Stimulated activated CD8-positive, alpha-beta memory T cell treated with anti-CD3 and anti-CD28 coated beads, Interleukin-2, amount 100 ng/mL, for 48 hours (primary cell): ENCODE measurements around the gene ADIRF.

Experiments
- DNase-seq, 2 donors: peaks; one replicate each; pipeline ENCODE4 v3.0.0-alpha.2; 2020; ENCODE audit warnings: low read depth in 2 of 2

The ADIRF gene

DNA sequence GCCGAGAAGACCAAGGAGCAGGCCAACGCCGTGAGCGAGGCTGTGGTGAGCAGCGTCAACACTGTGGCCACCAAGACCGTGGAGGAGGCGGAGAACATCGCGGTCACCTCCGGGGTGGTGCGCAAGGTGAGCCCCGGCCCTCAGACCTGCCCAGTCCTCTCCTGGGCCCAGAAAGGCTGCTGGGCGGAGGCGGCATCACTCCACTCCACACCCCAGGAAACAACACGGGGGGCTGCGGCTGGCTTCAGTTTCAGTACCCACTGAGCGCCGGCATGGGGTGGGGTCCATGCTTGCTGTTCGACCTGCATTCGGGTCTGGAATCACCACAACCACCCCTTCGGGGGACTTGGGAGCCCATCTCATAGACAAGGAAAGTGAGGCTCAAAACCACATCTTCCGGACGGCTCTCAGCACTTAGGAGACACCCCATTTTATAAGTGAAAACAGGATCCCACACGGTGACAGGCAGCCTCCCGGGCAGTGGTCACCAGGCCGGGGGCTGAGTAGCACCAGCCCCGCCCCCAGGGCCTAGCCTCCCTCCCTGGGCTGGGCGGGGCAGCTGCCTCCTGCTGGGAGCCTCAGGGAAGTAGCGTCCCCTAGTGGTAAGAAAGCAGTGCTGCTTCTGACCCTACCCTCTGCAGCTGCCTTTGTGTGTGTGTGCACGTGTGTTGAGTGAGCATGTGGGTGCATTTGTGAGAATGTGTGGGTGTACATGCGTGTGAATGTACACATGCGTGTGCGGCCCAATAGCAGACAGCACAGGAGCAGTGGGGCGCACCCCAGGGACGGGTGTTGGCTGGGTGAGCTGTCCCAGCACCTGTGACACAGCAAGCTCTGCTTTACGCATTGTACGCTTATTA is 8.0 kb upstream of the ADIRF start:
- no peak for DNase-seq

DNA sequence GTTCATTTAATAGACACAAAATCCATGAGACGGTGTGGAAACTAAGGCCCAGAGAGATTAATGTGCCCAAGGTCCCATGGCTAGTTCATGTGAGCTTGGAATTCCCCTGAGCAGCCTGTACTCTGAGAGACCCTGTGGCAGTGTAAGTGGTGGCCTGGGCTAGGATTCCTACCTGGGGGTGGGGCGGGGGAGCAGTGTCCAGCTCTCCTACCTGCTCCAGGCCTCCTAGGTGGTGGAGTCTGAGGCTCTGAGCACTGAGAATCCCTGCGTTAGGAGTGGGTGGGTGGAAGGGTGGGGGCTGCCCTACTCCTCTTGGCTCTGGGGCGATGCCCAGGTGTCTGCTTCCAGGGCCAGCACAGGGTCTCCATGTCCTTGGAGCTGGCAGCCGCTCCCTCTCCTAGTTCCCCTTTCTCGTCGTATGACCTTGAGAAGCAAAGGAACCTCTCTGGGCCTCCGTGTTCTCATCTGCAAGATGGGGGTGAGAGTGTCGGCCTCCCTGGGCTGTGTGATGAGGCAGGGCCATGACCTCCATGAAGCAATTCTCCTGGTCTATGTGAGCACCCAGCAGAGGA is 7.3 kb upstream of the ADIRF start:
- no peak for DNase-seq

DNA sequence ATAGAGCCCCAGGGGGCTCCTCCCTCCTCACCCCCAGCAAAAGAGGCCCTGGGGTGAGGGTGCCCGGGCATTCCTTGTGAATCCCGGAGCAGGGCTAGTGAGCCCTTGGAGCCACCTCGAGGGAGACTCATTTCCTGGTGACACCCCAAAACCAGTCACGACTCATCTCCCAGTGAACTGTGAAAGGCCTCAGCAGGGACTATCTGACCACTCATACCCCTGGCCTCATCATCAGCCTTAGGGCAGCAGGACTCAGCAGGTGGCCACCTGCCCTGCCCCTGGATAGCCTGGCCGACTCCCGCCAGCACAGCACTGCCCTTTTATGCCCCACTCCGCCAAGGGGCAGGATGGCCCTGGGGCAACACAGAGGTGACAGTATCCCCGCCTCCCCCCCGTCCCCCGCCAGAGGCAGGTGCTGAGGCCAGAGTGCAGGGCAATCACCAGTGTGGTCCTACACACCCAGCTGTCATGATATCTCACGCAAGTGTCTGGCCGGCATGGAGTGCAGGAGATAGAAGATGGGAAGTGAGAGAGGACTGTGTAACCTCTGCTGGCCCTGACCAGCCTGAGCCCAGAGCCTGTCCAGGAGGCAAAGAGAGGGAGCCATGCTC is 6.7 kb upstream of the ADIRF start:
- no peak for DNase-seq

DNA sequence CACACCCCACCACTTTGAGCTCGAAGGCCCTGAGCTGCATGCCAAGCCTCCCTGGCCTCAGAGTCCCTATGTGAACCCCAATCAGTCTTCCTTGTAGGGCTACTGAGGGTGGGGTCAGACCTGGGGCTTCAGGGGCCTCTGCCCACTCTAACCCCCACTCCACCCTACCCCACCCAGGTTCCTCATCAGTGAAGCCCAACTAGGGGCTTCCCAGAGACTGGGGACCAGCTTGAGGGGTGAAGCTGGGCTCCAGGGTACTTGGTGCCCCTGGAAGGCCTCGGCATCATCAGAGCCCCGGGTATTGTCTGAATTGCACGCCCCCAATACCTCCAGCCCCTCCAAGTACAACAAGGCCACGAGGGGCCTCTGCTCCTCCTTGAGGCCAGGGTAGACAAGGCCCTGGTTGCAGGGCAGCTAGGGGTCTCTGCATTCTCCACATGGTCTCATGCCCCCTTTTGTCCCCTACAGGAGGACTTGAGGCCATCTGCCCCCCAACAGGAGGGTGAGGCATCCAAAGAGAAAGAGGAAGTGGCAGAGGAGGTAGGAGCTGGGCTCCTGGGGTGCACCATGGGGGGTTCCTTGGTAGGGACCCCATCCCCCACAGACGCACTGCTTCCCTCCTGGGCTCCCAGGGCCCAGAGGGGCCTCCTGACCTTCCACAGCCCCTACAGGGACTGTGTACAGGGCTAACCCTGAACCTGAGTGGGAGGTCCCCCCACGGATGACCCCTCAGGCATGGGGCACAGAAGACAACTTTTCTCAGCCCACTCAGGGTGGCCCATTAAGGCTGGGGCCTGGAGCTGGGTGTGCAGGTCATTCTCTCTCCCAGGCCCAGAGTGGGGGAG is 5.9 kb upstream of the ADIRF start:
- DNase-seq = no peak

DNA sequence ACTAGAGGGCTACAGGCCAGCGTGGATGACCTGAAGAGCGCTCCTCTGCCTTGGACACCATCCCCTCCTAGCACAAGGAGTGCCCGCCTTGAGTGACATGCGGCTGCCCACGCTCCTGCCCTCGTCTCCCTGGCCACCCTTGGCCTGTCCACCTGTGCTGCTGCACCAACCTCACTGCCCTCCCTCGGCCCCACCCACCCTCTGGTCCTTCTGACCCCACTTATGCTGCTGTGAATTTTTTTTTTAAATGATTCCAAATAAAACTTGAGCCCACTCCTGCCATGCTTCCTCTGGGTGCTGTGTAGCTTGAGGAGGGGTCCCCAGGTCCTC is 5.3 kb upstream of the ADIRF start:
- DNase-seq = no peak

DNA sequence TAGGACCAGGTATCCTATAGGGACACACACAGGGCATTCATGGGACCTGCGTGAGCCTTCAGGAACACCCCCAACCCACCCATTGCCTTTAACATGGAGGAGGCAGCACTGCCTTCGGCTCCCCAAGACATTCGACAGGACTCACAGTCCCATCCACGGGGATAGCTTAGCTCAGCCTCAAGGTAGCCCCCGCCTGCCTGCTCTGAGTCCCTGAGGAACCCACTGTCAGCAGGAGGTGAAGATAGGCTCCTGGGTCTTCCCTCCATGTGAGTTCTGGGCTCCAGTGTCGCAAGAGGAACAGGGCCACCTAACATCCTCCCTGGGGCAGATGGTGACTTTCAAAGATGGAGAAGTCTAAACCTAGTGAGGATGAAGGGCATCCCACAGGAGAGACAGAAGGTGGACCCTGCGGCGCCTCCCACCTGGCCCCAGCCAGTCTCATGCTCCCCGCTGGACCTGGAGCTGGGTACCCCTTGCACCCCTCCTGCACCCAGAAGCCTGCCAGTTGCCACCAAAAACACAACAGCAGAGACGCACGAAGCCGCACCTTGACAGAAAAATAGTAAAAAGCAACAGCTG is 4.9 kb upstream of the ADIRF start:
- no peak for DNase-seq

DNA sequence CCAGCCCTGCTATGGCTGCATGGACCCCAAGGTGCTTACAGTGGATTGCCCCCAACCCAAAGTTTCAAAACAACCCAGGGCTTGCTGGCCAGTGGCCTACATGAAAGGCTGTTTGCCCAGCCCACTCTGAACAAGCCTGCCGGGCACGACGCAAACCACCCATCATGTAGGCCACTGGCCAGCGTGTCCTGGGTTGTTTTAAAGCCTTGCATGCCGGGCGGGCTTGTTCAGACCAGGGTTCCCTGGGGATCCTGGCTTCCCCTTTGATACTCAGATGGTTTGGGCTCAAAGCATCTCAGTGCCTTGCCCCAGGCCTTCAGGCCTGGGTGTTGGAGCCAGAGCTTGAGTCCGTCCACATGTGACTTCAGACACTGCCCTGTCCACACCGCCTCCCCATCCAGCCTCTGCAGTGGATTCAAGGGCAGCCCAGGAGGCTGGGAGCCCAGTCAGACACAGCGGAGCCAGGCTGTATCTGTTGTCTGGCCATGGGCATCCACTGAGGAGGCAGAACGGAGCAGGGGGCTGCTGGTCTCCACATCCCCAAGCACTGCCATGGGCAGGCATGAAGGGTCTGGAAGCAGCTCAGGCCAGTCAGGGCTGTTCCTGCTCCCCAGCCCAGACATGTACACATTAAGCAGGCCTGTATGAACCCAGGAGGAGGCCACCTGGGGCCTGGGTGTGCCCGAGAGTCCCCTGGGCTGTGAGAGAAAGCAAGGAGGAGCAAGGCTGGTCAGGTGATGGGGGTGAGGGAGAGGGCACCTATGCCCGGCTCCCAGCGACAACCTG is 4.0 kb upstream of the ADIRF start:
- DNase-seq = no peak

DNA sequence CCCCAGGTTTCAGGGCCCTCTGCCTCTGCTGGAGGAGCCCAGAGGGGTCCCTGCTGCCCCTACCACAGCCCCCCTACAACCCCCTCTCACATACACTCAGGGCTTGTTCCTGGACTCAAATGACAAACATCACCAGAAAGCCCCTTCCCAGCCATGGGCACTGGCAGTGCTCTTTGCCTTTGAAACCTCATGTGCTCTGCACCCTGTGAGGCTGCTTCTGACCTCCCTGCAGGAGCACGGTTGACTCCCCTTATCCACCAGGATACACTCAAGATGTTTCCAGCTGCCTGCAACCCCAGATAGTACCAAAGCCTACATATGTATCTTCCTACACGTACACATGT is 3.5 kb upstream of the ADIRF start:
- DNase-seq = no peak

DNA sequence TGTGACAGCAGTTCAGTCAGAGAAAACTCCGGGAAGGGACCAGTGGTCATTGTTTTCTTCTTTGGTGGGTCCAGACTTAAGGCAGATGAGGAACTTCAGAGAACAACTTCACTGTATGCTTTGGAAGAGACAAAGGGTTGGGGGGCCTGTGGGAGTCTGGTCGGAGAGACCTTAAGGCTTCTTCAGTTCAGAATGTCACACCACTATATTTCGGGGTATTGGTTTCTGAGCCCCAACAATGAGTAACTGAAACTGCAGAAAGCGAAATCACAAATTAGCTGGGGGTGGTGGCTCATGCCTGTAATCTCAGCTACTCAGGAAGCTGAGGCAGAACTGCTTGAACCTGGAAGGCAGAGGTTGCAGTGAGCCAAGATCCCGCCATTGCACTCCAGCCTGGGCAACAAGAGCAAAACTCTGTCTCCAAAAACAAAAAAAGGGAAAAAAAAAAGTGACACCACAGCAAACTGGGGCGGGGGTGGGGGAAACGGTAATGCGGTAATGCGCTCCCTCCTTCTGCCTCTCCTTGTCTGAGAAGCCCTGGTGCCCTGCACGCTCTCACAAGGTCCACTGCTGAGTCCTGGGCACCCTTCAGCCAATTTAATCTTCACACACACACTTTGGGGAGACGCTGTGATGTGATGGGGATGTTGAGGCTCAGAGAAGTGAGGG is 2.2 kb upstream of the ADIRF start:
- no peak for DNase-seq

DNA sequence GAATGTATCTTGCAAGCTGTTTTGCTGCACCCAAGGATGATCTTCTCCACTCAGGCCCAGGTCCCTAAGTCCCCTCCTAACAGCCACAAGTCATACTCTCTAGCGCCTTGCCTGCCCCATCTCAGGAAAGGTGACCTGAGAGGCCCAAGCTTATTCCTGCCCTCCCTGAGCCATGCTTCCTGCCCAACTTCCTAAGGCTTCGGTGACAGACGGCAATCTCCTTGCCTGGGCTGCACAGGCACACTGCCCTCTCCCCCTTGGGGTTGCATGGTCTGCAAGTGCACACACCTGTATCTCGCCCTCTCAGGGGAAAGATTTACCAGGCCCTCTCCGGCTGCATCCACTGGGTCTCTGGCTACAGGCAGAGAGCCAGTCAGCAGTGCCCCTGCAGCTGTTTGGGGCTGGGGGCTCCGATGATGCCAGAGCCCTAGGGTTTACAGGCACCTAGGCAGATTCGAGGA is 771 bp upstream of the ADIRF start:
- DNase-seq = no peak

DNA sequence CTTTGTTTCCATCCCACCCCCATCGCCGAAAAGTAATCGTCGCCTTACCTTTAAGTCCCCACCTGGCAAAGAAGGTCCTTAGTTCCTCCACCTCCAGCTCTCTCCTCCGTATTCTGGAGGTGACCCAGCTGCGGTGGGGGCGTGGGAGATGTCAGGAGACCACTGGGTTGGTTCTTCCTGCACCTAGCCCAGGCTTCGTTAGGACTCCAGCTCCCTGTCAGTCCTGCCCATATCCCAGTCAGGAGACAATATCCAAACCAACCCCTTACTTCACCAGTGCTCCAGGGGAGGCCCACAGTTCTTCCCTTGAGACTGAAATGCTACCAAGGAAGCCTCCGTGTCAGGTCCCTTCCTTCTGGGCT is 693 bp downstream of the ADIRF start:
- DNase-seq = no peak

DNA sequence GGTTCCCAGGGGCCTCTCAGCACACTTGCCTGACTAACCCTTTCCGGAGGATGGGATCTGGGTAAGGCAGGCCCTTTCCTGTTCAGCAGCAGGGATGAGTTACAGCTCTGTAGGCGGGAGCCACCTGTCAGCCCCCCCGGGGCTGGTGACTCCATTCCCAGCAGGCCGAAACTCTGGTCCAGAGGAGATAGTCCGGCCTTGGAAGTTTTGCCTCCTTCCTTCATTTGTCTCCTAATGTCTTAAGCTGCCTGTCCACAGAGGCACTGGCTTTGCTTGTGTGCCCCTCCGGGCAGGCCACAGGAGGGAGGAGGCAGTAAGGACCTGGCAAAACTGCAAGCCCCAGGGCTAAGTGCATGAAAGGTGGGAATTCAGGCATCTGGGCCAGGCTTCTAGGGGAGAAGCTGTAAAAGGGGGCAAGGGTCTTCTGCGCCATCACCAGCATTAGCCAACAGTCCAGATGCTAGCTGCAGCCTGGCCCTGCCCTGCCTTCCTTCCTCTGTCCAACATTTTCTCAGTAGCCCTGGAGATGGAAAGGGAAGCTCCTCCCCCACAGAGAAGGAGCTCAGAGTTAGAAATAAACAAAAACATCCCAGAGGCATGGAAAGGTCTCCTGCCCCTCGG is 1.2 kb downstream of the ADIRF start:
- DNase-seq = no peak

DNA sequence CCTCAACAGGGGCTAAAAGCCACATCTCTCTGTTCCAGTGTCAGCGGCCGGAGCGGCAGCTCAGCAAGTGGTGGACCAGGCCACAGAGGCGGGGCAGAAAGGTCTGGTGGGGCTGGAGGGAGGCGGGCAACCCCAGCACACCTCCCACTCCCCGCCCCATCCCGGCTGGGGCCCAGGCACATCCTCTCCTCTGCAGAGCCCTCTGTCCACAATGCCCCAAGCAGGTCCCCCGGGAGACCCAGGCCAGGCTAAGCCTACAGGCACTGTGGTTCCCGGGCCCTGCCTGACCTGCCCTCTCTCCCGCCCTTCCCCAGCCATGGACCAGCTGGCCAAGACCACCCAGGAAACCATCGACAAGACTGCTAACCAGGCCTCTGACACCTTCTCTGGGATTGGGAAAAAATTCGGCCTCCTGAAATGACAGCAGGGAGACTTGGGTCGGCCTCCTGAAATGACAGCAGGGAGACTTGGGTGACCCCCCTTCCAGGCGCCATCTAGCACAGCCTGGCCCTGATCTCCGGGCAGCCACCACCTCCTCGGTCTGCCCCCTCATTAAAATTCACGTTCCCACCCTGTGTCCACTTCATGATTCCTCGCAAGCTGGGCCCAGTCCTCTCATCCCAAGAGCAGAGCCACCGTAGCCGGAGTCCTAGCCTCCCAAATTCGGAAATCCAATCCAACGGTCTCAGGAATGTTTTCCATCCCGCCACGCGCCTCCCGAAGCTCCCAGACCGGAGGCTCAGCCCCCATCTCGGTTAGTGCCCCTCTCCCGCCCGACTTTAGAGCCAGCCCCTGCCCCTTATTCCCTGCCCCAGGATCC is 2.1 kb downstream of the ADIRF start:
- DNase-seq = no peak

DNA sequence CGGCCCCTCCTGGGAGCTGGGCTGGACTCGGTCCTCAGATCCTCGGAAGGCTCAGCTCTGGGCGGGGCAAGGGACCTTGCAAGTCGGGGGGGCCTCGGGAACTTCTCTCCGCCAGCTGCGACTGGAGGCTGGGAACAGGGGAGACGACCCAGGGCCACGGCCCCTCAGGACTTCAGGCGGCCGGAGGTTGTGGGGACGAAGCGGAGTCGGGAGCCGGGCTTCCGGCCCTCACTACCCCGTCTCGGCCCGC is 2.6 kb downstream of the ADIRF start:
- DNase-seq = no peak

DNA sequence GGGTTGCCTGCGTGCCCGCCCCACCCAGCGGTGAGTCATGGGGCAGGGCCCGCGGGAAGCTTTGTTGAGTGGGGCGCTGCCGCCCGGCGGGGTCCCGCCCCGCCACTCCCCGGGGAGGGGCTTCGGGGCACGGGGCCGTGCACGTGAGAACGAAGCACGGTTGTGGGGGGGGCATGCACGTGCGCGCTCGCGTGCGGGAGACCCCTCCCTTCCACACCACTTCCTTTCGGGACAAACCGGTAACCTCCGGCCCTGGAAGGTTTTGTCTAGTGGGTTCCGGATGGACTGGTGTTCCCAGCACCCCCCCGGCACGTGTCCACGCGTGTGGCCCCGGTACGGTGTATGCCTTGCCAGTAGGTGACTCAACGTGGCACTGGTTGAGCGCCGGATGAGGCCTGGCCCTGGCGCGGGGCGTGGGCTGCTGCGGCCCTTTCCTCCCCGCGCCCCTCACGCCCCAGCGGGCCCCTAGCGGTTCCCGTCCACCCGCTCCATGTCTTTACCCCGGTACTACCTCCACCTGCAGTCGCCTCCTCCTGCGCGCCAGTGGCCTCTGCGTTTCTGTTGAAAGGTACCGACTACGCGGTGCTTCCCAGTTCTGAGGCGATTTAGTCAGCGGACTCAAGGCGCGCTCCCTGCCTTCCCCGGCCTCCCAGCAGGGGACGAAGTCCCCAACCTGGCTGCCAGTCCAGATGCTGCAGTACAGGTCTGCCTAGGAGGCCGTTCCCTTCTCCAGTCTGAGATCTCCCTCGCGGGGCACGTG is 3.1 kb downstream of the ADIRF start:
- DNase-seq = peak; percentile 70 to 78

DNA sequence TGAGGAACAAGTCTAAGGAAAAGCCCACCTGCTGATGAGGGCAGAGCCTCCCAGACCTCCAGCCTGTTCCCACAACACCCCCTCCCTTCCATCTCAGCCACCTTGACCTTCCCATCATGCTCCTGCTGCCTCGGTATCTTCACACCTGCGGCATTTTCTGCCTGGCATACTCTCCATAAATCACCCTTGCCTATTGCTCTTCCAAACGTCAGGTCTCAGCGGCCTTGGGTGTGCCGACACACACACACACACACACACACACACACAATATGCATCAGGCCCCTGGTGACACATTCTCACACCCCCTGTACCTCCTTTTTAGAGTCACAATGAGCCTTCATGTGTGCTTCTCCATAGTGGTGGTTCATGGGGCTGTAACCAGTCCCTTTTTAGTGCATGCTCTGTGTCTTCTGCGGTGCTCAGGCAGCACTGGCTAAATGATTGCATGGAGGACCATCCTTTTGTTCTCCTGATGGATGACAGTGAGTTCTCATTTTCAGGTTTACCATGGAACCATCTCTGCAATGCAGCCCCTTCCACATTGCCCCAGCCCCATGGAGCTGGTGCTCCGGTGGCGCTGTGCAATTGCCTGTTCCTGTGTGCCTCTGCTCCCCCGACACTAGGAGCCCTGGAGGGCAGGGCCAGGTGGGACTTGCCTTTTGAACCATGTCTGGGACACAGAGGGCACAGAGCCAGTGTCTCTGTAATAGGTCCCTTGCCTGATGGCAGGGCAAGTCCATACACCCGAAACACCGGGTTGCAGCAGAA is 4.5 kb downstream of the ADIRF start:
- DNase-seq = no peak

DNA sequence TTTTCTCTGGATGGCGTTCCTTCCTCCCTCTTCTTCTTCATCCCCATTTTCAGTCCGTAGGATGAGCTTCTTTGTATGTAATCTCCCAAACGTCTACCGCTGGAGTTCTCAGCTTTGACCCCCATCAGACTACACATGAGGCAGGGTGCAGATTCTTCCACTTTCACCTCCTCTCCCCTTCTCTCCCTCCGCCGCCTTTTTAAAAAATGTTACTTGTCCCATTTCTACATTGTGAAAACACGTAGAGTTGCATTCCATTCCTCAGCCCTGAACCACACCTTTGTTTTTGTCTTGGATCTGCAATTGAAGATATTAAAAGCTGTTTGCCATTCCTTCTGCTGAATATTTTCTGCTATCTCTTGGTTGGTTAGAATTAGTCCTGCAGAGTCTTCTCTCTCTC is 6.2 kb downstream of the ADIRF start:
- DNase-seq = no peak

DNA sequence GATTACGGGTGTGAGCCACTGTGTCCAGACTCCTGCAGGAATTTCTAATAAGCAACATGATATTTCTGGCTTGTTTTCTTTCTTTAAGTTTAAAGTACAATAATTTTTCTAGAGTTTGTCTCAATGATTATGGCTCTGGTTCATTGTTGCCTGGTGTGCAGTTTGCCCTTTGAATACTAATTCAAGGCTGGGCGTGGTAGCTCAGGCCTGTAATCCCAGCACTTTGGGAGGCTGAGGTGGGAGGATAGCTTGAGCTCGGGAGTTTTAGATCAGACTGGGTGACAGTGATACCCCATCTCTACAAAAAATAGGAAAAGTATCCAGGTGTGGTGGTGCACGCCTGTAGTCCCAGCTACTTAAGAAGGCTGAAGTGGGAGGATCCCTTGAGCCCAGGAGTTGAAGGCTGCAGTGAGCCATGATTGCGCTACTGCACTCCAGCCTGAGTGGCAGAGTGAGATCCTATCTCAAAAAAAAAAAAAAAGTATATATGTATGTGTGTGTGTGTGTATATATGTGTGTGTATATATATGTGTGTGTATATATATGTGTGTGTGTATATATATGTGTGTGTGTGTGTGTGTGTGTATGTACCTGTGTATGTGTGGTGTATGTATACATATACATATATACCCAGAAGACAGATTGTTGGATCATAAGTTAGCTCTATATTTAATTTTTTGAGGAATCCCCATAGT is 8.2 kb downstream of the ADIRF start:
- no peak for DNase-seq
